ENCODE results near the gene HOXC9.

HOXC9 gene

GRCh38 chr12:54052438-54053002 is 52.6 kb downstream of the HOXC9 start:
- Histone ChIP-seq H3K36me3 (ENCODE audit: insufficient read depth, insufficient read length, low read length) (no peaks in the 10 kb centered on the region), H3K4me3 (ENCODE audit: insufficient read length, low read depth) (no peak overlapping the region), H3K4me1 (ENCODE audit: insufficient read depth, insufficient read length) (peaks cover 14% of the 10 kb centered on the region), H3K27me3 (ENCODE audit: insufficient read depth, insufficient read length) (peaks cover 99% of the 10 kb centered on the region), H3K9ac (ENCODE audit: insufficient read length, low read depth) (no peak overlapping the region), H3K9me3 (ENCODE audit: insufficient read depth, low read length) (no peaks in the 10 kb centered on the region)
- TF ChIP-seq SUZ12 (IDR thresholded peaks at IDR 0.05; ENCODE audit: extremely low read depth, insufficient read depth, insufficient read length) (no peak), YY1 (IDR thresholded peaks at IDR 0.05; ENCODE audit: insufficient read depth, insufficient read length) (no peak), ZNF274 (IDR thresholded peaks at IDR 0.05; ENCODE audit: low read depth, low read length) (no peak)
- no peak for DNase-seq (ENCODE audit: low read depth, low spot score)
